ENCODE data around the gene BATF3. TPM values are rescaled to one million over a fixed set of nuclear protein-coding genes. Genes with fewer than 3 reads are reported as not detected.

Gene BATF3
- polyA plus RNA-seq, 2 of the 4 experiments (the other 2 are of a cell fraction), result 6.4 to 8.9 TPM

GRCh38 chr1:212684076-212684475, 15.6 kb downstream of the BATF3 start (continued):
- no peak for TF ChIP-seq CTCF (IDR thresholded peaks at IDR 0.05)

- Histone ChIP-seq H3K4me2 (no peak overlapping the region), H3K4me3 (no peak overlapping the region), H3K4me1 (0 out of 3 replicates have a peak, but pooled peaks cover 6% of the 10 kb centered on the region), H3K9me3 (no peaks in the 10 kb centered on the region), H3K27ac (no peak overlapping the region)
- ChIA-PET CTCF (interaction anchor here (1.4 to 1.6 kb wide), 2 partner anchors 11 to 18 kb away, joined by 3 to 9 read pairs; no protein-coding TSS in a partner anchor), POLR2A (no interaction called here)
- WGBS (ENCODE audit: missing lambda C conversion rate), result 73% methylated on average over 7 of the region's 7 CpGs
- TF ChIP-seq SREBF2 (IDR thresholded peaks at IDR 0.05) (no peak), JUN (IDR thresholded peaks at IDR 0.05) (no peak), MAFK (IDR thresholded peaks at IDR 0.05; ENCODE audit: partially characterized antibody) (no peak), CHD4 (IDR thresholded peaks at IDR 0.05; ENCODE audit: borderline replicate concordance) (no peak), FOXS1 (CRISPR knock-in tag; IDR thresholded peaks at IDR 0.05) (no peak), PBX3 (IDR thresholded peaks at IDR 0.05) (no peak), ZNF302 (CRISPR knock-in tag; IDR thresholded peaks at IDR 0.05) (no peak), CBX8 (IDR thresholded peaks at IDR 0.05) (no peak), FOSL2 (IDR thresholded peaks at IDR 0.05) (no peak), FOSL2 (CRISPR knock-in tag; IDR thresholded peaks at IDR 0.05) (no peak), CHD2 (IDR thresholded peaks at IDR 0.05; ENCODE audit: low read length, partially characterized antibody) (no peak), RNF2 (IDR thresholded peaks at IDR 0.05; ENCODE audit: borderline replicate concordance, low read depth) (no peak), NR3C1 (IDR thresholded peaks at IDR 0.05) (no peak), POLR2A (IDR thresholded peaks at IDR 0.05; ENCODE audit: low read length) (no peak), ELK1 (IDR thresholded peaks at IDR 0.05; ENCODE audit: low read depth, low read length) (no peak), HOXB5 (CRISPR knock-in tag; IDR thresholded peaks at IDR 0.05) (no peak), CEBPB (IDR thresholded peaks at IDR 0.05) (no peak)
- no peak for FAIRE-seq
- no peak for ATAC-seq
- DNase-seq (ENCODE audit: low read depth in 1 of 2, low spot score in 1 of 2), result no peak
These were observed 16.3 kb downstream of the BATF3 start for GRCh38 chr1:212683357-212683722.

- Histone ChIP-seq H3K4me3 (no peak overlapping the region), H3K4me2 (no peak overlapping the region), H3K9me3 (no peaks in the 10 kb centered on the region), H3K27ac (no peak overlapping the region), H3K4me1 (0 out of 3 replicates have a peak, but pooled peaks cover 6% of the 10 kb centered on the region)
- DNase-seq (ENCODE audit: low read depth in 1 of 2, low spot score in 1 of 2) (no peak), FAIRE-seq (no peak), ATAC-seq (0 out of 6 replicates have a peak, but pooled peaks of 1 of the 2 experiments have one; percentile 13)
- TF ChIP-seq ZNF302 (CRISPR knock-in tag; IDR thresholded peaks at IDR 0.05), result no peak
- TF ChIP-seq MAZ (IDR thresholded peaks at IDR 0.05; ENCODE audit: borderline replicate concordance, low read depth, low read length), result no peak
- TF ChIP-seq ESRRA (IDR thresholded peaks at IDR 0.05; ENCODE audit: borderline replicate concordance, low read length), result no peak
- no peak for TF ChIP-seq RARB (CRISPR knock-in tag; IDR thresholded peaks at IDR 0.05)
- TF ChIP-seq BCL3 (IDR thresholded peaks at IDR 0.05), result no peak
- WGBS (ENCODE audit: missing lambda C conversion rate), result 13% methylated on average over 4 of the region's 4 CpGs
- CTCF ChIA-PET, result interaction anchor here (0.7 to 7.5 kb wide), 3 partner anchors 9 to 37 kb away, joined by 3 to 71 read pairs (median 4); no protein-coding TSS in a partner anchor
- POLR2A ChIA-PET, result no interaction called here
These were observed 18.8 kb downstream of the BATF3 start for GRCh38 chr1:212680680-212681389.
